ENCODE measurements around the gene PCDHGC3.
A peak's percentile ranks its signal among the peaks of the same experiment; 100 is the strongest.

The PCDHGC3 gene

GRCh38 chr5:141507387-141508091, 31.8 kb downstream of the PCDHGC3 start:
- no peak for DNase-seq (ENCODE audit: low read depth in 3 of 3, low spot score in 1 of 3)

GRCh38 chr5:141508440-141508797, 32.7 kb downstream of the PCDHGC3 start:
- no peak for DNase-seq (ENCODE audit: low read depth in 3 of 3, low spot score in 1 of 3)

- no peak for DNase-seq (ENCODE audit: low read depth in 3 of 3, low spot score in 1 of 3)
Measured at GRCh38 chr5:141508798-141509611, 33.2 kb downstream of the PCDHGC3 start.

GRCh38 chr5:141510160-141510559, 34.4 kb downstream of the PCDHGC3 start:
- DNase-seq (ENCODE audit: low read depth in 3 of 3, low spot score in 1 of 3): no peak

- DNase-seq (ENCODE audit: low read depth in 3 of 3, low spot score in 1 of 3): no peak
Measured at GRCh38 chr5:141510850-141511601, 35.3 kb downstream of the PCDHGC3 start.

GRCh38 chr5:141511771-141512325, 36.1 kb downstream of the PCDHGC3 start:
- DNase-seq (ENCODE audit: low read depth in 3 of 3, low spot score in 1 of 3): no peak

GRCh38 chr5:141512390-141512910, 36.7 kb downstream of the PCDHGC3 start:
- peak; percentile 67 to 82 (median 67) for DNase-seq (ENCODE audit: low read depth in 3 of 3, low spot score in 1 of 3)

- DNase-seq (ENCODE audit: low read depth in 3 of 3, low spot score in 1 of 3): peak in 1 of 3 donors; percentile 29
Measured at GRCh38 chr5:141512911-141513626, 37.3 kb downstream of the PCDHGC3 start.

- peak in 1 of 3 donors; percentile 56 for DNase-seq (ENCODE audit: low read depth in 3 of 3, low spot score in 1 of 3)
Measured at GRCh38 chr5:141513627-141514329, 38.0 kb downstream of the PCDHGC3 start.

- no peak for DNase-seq (ENCODE audit: low read depth in 3 of 3, low spot score in 1 of 3)
Measured at GRCh38 chr5:141514330-141515133, 38.8 kb downstream of the PCDHGC3 start.

- DNase-seq (ENCODE audit: low read depth in 3 of 3, low spot score in 1 of 3): no peak
Measured at GRCh38 chr5:141515141-141515540, 39.4 kb downstream of the PCDHGC3 start.

- no peak for DNase-seq (ENCODE audit: low read depth in 3 of 3, low spot score in 1 of 3)
Measured at GRCh38 chr5:141515946-141516671, 40.3 kb downstream of the PCDHGC3 start.

- no peak for DNase-seq (ENCODE audit: low read depth in 3 of 3, low spot score in 1 of 3)
Measured at GRCh38 chr5:141516672-141517025, 40.9 kb downstream of the PCDHGC3 start.

GRCh38 chr5:141517312-141517711, 41.5 kb downstream of the PCDHGC3 start:
- no peak for DNase-seq (ENCODE audit: low read depth in 3 of 3, low spot score in 1 of 3)

GRCh38 chr5:141517880-141518617, 42.3 kb downstream of the PCDHGC3 start:
- DNase-seq (ENCODE audit: low read depth in 3 of 3, low spot score in 1 of 3): no peak

GRCh38 chr5:141518618-141519015, 42.9 kb downstream of the PCDHGC3 start:
- DNase-seq (ENCODE audit: low read depth in 3 of 3, low spot score in 1 of 3): no peak

GRCh38 chr5:141519605-141520565, 44.1 kb downstream of the PCDHGC3 start:
- no peak for DNase-seq (ENCODE audit: low read depth in 3 of 3, low spot score in 1 of 3)
